GM19438 (cell line): ENCODE data around the gene GATC.
"Not testable (repeated sequence)": the region's sequence is repeated elsewhere in the genome, so short reads cannot be mapped to it uniquely, and the experiment has no call there.

Source experiments
- ATAC-seq: cut with Tn5 transposase; IDR thresholded peaks from one replicate; pipeline ENCODE4 v1.9.1; 2021; ENCODE audit warnings: low read depth; ENCODE audit not compliant: unreplicated experiment

Gene GATC

GRCh38 chr12:120468821-120469449 lies 22.7 kb downstream of the GATC start:
- peak; percentile 25 for ATAC-seq

- ATAC-seq: peak; percentile 83
These were observed 23.4 kb downstream of the GATC start, which contains the start of gene SRSF9 for GRCh38 chr12:120469450-120470149. Gene SRSF9, minus strand, starts transcription at chr12:120469748. Its CDS starts 139 bp downstream, at chr12:120469609.

- ATAC-seq: peak; percentile 26
These were observed 24.0 kb downstream of the GATC start for GRCh38 chr12:120470150-120470784.

- ATAC-seq: no peak
These were observed 26.3 kb downstream of the GATC start for GRCh38 chr12:120472521-120472920.

- ATAC-seq: no peak
These were observed 27.8 kb downstream of the GATC start for GRCh38 chr12:120473807-120474615.

- ATAC-seq: no peak
These were observed 28.3 kb downstream of the GATC start for GRCh38 chr12:120474616-120474960.

- no peak for ATAC-seq
These were observed 29.4 kb downstream of the GATC start for GRCh38 chr12:120475643-120476042.

GRCh38 chr12:120479458-120479857 lies 33.2 kb downstream of the GATC start:
- ATAC-seq: no peak

GRCh38 chr12:120480211-120480610 lies 34.0 kb downstream of the GATC start:
- no peak for ATAC-seq

- ATAC-seq: no peak
These were observed 35.0 kb downstream of the GATC start for GRCh38 chr12:120481022-120481767.

- no peak for ATAC-seq
These were observed 37.4 kb downstream of the GATC start for GRCh38 chr12:120483621-120484020.

GRCh38 chr12:120485961-120486881 lies 40.0 kb downstream of the GATC start:
- no peak for ATAC-seq

GRCh38 chr12:120487552-120487951 lies 41.3 kb downstream of the GATC start:
- not testable (repeated sequence) for ATAC-seq

- no peak for ATAC-seq
These were observed 41.9 kb downstream of the GATC start for GRCh38 chr12:120488057-120488640.

GRCh38 chr12:120489018-120489417 lies 42.8 kb downstream of the GATC start:
- no peak for ATAC-seq

- ATAC-seq: no peak
These were observed 44.1 kb downstream of the GATC start for GRCh38 chr12:120490325-120490724.

- ATAC-seq: no peak
These were observed 44.7 kb downstream of the GATC start for GRCh38 chr12:120490833-120491512.

- ATAC-seq: peak; percentile 9
These were observed 49.0 kb downstream of the GATC start for GRCh38 chr12:120495186-120495730.
